OCI-LY3 (cell line): ENCODE results near the gene PPP6R1.

Experiments
- CTCF ChIP-seq: fragments of 200-600, 300-600 bp; sonication (generic); IDR thresholded peaks from 2 replicates; pipeline ENCODE4 v1.5.1; 2014; ENCODE audit warnings: antibody characterized with exemption, low read length, low read depth
- EZH2phosphoT487 ChIP-seq: fragments of 200-600 bp; shearing (Covaris generic); IDR thresholded peaks from 2 replicates; pipeline ENCODE4 v1.6.1; 2018; ENCODE audit warnings: antibody characterized with exemption, mixed run types, low read depth

- TF ChIP-seq CTCF, result no peak
- no peak for TF ChIP-seq EZH2phosphoT487
Measured at GRCh38 chr19:55287361-55288079, 28.7 kb upstream of the PPP6R1 start.
